Mucosa of descending colon (tissue), 3 donors: ENCODE measurements around the gene NINL. TPM values are rescaled to one million over a fixed set of nuclear protein-coding genes. Genes with fewer than 3 reads are reported as not detected.

Experiments used
- ATAC-seq: fragments of 200-7000 bp; cut with Tn5 transposase; one replicate; pipeline ENCODE4 v1.9.1; 2020; ENCODE audit warnings: mild to moderate bottlenecking, moderate library complexity
- DNase-seq, 3 donors: peaks; one replicate each; pipeline ENCODE4 v3.0.0-alpha.2; 2020
- H3K36me3 ChIP-seq: fragments of 200-600 bp; one replicate; pipeline ENCODE4 v1.8.0; 2021; ENCODE audit warnings: low read depth, mild to moderate bottlenecking
- H3K4me1 ChIP-seq: fragments of 200-600 bp; one replicate; pipeline ENCODE4 v1.8.0; 2021; ENCODE audit warnings: low read depth, mild to moderate bottlenecking
- H3K4me3 ChIP-seq: fragments of 200-600 bp; one replicate; pipeline ENCODE4 v1.8.0; 2021; ENCODE audit warnings: mild to moderate bottlenecking
- H3K9me3 ChIP-seq: fragments of 200-600 bp; one replicate; pipeline ENCODE4 v1.8.0; 2021; ENCODE audit warnings: mild to moderate bottlenecking
- CTCF ChIP-seq: fragments of 200-600 bp; IDR thresholded peaks from one replicate; pipeline ENCODE4 v1.8.0; 2022; ENCODE audit warnings: antibody characterized with exemption, mild to moderate bottlenecking
- intact Hi-C, 2 donors: fragments of 100-400 bp; cut with DNase I in 1 of 2; cut with micrococcal nuclease in 1 of 2; formaldehyde crosslinking; loops; one replicate each; pipeline versions ENCODE4 v1.11.0 to v1.11.1; 2022; cut with DNase I, micrococcal nuclease
- total RNA-seq, 3 donors: library from RNA; stranded (reverse); fragmentation: NEBNext Ultra II Directional in 2 of 3; extraction: Animal tissue kit (Norgen Biotek cat#: 25700) in 2 of 3; gene quantifications; one replicate each; pipeline versions ENCODE4 v1.2.1 to v1.2.4, GENCODE V29; 2021 to 2023
- donor health status: DM: no; HTN: no; CAD: no; lungs with moderate emphysema.
- donor health status: DM: no; HTN: no; CAD: no.
- donor health status: DM: no; HTN: yes; CAD: no.

The NINL gene
- total RNA-seq, 3 donors from 2014 or later, result 1.8 to 15.1 (median 3.3) TPM

GRCh38 chr20:25470045-25470444 lies 115.3 kb downstream of the NINL start:
- no peak for TF ChIP-seq CTCF
- Histone ChIP-seq H3K4me3 (no peak overlapping the region), H3K36me3 (no peaks in the 10 kb centered on the region), H3K4me1 (no peaks in the 10 kb centered on the region), H3K9me3 (no peaks in the 10 kb centered on the region)
- DNase-seq (peak in 2 of 3 donors; percentile 52 to 57), ATAC-seq (peak; percentile 69)
- intact Hi-C loops, result no loop called here

- DNase-seq (no peak), ATAC-seq (no peak)
- intact Hi-C loops, result no loop called here
- Histone ChIP-seq H3K4me1 (no peaks in the 10 kb centered on the region), H3K36me3 (no peaks in the 10 kb centered on the region), H3K9me3 (no peaks in the 10 kb centered on the region), H3K4me3 (no peak overlapping the region)
- no peak for TF ChIP-seq CTCF
These were observed 115.8 kb downstream of the NINL start for GRCh38 chr20:25469558-25469957.

- H3K9me3 ChIP-seq, result no peaks in the 10 kb centered on the region
- intact Hi-C loops, result no loop called here
- H3K4me3 ChIP-seq, result no peak overlapping the region
- ATAC-seq, result no peak
- DNase-seq, result no peak
- no peak for TF ChIP-seq CTCF
- H3K36me3 ChIP-seq, result no peaks in the 10 kb centered on the region
- no peaks in the 10 kb centered on the region for H3K4me1 ChIP-seq
These were observed 116.9 kb downstream of the NINL start for GRCh38 chr20:25468126-25469075.

DNA sequence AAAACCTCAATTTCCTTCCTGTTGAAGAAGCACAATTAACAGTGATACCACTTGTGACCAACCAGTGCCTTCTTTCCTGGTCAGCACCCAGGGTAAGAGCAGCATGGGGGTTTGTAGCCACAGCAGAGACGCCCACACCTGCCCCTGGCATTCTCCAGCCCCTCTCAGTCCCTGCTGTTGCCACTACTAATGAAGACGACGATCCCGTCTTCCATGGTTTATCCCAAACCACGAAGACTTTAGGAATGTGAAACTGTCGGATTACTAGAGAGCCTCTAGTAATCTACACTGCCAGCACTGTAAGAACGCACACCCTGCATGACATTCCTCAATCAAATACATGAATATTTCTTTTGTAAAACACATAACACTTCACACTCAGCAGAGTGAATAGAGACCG lies 117.9 kb downstream of the NINL start:
- ATAC-seq, result no peak
- Histone ChIP-seq H3K4me1 (no peaks in the 10 kb centered on the region), H3K36me3 (no peaks in the 10 kb centered on the region), H3K4me3 (no peak overlapping the region), H3K9me3 (no peaks in the 10 kb centered on the region)
- intact Hi-C loops, result no loop called here
- no peak for DNase-seq
- TF ChIP-seq CTCF, result no peak

- Histone ChIP-seq H3K9me3 (no peaks in the 10 kb centered on the region), H3K4me1 (no peaks in the 10 kb centered on the region), H3K4me3 (no peak overlapping the region), H3K36me3 (no peaks in the 10 kb centered on the region)
- ATAC-seq (no peak), DNase-seq (no peak)
- intact Hi-C loops, result no loop called here
- TF ChIP-seq CTCF, result no peak
These were observed 118.5 kb downstream of the NINL start for GRCh38 chr20:25466846-25467245.
